D721Med (cell line): Measurements from ENCODE around the gene MS4A4E.
"Not testable (repeated sequence)": the region's sequence is repeated elsewhere in the genome, so short reads cannot be mapped to it uniquely, and the experiment has no call there.

Source experiments
- DNase-seq: peaks from one replicate; pipeline ENCODE4 v3.0.0; 2011; ENCODE audit warnings: low spot score; ENCODE audit not compliant: insufficient read length
- FAIRE-seq: peaks from 2 replicates; lab custom pipeline; 2011; peaks lifted over from hg19 to GRCh38; lab: Jason Lieb, UNC
- TF ChIP-seq, protein P1 (sequence below): IDR thresholded peaks from 2 replicates; pipeline ENCODE4 v1.5.1; 2012; ENCODE audit warnings: mild to moderate bottlenecking, control low read depth; ENCODE audit not compliant: insufficient read depth; ENCODE audit errors: missing control alignments

The MS4A4E gene

DNA sequence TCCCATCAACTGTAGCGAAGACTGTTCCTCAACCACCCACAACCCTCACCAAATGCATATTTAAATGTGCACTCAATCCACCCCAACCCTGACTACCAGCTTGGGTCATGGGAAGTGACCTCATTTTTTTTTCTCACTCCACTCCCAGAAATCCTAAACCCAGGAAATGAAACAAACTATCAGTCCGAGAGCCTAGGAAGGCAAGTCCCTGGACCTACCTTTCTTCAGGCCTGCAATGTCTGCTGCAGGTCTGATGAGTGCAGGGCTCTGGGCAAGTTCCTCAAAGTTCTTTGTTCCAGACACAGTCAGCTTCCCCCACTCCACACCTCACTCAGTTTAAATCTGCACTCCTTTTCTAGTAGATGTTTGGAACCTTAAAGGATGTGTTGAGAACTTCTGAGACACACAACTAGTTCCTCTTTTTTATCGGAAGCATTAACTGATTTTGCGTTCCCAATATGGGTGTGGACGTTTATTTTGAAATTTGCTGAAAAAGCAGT lies at the start of gene MS4A4E:
MS4A4E (minus strand) TSS at position 398 of the 500 bp plus-strand sequence. CDS start 13,082 bp downstream, outside the sequence.
- FAIRE-seq (no peak), DNase-seq (no peak)
- TF ChIP-seq, protein P1, sequence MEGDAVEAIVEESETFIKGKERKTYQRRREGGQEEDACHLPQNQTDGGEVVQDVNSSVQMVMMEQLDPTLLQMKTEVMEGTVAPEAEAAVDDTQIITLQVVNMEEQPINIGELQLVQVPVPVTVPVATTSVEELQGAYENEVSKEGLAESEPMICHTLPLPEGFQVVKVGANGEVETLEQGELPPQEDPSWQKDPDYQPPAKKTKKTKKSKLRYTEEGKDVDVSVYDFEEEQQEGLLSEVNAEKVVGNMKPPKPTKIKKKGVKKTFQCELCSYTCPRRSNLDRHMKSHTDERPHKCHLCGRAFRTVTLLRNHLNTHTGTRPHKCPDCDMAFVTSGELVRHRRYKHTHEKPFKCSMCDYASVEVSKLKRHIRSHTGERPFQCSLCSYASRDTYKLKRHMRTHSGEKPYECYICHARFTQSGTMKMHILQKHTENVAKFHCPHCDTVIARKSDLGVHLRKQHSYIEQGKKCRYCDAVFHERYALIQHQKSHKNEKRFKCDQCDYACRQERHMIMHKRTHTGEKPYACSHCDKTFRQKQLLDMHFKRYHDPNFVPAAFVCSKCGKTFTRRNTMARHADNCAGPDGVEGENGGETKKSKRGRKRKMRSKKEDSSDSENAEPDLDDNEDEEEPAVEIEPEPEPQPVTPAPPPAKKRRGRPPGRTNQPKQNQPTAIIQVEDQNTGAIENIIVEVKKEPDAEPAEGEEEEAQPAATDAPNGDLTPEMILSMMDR = no peak

DNA sequence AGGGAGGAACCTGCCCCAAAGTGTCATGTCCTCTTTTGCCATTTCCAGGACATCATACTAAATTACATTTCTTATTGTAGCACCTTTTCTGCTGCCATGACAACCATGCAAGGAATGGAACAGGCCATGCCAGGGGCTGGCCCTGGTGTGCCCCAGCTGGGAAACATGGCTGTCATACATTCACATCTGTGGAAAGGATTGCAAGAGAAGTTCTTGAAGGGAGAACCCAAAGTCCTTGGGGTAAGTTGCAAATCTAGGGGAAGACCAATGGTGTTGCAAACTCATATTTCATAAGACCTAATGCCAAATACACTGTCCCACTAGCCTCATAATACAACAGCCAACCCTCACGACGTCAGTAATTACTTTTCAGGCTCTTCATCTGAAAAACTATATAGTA lies 49.2 kb upstream of the MS4A4E start:
- FAIRE-seq (no peak), DNase-seq (no peak)
- TF ChIP-seq, protein P1 = no peak

DNA sequence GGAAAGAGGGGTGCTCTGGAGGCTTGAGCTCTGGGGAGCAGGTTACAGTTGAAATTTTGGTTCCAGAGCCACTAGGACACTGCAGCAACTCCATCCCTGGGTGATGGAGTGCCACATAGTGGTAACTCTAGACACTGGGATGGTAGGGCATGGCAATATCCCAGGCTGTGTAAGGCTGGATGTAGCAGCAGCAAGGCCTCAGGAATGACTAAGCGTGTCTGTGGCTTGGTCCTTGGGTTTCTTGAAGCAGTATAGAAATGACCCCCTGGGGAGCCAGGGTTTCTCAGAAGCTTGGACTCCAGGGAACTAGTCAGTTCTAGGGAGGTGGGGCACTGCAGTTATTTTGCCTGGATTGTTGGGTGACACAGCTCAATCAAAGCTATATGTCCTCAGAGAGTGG lies 45.6 kb upstream of the MS4A4E start:
- FAIRE-seq (no peak), DNase-seq (no peak)
- TF ChIP-seq, protein P1 = no peak

DNA sequence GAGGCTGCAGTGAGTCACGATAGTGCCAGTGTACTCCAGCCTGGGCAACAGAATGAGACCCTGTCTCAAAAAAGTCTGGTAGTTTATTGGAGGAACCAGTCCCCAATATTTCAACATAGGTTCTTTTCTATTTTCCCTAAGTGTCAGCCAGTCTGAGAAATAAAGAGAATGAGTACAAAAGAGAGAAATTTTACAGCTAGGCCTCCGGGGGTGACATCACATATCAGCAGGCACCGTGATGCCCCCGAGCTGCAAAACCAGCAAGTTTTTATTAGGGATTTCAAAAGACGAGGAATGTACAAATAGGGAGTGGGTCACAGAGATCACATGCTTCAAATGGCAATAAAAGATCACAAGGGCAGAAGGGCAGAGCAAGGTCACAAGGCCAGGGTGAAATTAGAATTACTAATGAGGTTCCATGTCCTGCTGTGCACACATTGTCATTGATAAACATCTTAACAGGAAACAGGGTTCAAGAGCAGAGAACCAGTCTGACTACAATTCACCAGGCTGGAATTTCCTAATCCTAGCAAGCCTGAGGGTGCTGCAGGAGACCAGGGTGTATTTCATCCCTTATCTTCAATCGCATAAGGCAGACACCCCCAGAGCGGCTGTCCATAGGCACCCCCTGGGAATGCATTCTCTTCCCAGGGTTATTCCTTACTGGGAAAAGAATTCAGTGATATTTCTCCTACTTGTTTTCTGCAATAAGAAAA lies 42.6 kb upstream of the MS4A4E start:
- not testable (repeated sequence) for DNase-seq, FAIRE-seq

DNA sequence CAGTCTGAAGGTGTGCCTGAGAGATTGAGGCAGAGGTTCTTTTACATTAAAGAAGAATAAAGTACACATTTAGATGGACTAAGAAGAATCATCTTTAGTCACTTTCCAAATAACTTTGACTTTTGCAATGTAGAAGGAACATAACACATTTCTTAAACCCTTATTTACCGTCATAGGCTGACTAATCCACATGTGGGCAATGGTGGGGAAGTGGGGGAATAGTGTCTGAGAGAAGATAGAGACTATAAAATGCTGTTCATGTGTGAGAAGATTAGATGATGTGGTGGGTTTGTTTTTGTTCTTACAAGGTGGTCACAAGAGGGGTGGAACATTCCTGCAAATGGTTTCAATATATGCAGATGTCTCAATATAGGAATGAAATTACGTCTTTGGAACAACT lies 39.3 kb upstream of the MS4A4E start:
- FAIRE-seq (no peak), DNase-seq (no peak)
- TF ChIP-seq, protein P1 = no peak

DNA sequence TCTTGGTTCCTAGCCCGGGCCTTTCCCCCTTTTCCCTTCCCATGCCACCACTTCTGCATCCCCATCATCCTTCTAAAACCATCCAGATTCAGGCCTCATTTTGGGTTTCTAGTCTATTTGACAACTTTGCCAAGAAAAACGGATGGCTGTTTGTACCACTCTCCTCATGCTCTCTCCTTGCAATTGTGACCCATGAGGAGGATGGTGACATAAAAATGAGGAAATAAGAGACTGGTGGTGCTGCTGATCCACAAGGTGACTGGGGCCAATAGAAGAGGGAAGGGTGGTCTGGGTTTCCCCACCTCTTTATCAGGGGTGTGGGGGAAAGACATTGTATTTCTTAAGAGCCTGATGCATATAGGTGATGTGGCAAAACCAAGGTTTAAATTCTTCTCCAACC lies 38.5 kb upstream of the MS4A4E start:
- TF ChIP-seq, protein P1 = no peak
- no peak for DNase-seq
- no peak for FAIRE-seq

DNA sequence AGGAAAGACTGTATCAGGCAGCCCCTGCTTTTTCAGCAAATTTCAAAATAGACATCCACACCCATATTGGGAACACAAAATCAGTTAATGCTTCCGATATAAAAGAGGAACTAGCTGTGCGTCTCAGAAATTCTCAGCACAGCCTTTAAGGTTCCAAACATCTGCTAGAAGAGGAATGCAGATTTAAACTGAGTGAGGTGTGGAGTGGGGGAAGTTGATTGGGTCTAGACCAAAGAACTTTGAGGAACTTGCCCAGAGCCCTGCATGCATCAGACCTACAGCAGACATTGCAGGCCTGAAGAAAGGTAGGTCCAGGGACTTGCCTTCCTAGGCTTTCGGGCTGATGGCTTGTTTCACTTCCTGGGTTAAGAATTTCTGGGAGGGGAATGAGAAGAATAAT lies 37.5 kb upstream of the MS4A4E start, which contains the start of gene MS4A4A:
MS4A4A (plus strand) TSS at position 255 of the 400 bp plus-strand sequence; CDS start at position 265, 10 bp downstream.
- FAIRE-seq (no peak), DNase-seq (no peak)
- TF ChIP-seq, protein P1 = no peak
